HepG2 (cell line): ENCODE measurements around the gene MED12. TPM values are rescaled to one million over a fixed set of nuclear protein-coding genes. Genes with fewer than 3 reads are reported as not detected.

Experiments
- ARID2 ChIP-seq: sonication (generic); formaldehyde crosslinking; IDR thresholded peaks from 2 replicates; pipeline ENCODE4 v1.8.1; 2022; ENCODE audit warnings: mild to moderate bottlenecking, missing genetic modification reagents, borderline replicate concordance
- ATF7 ChIP-seq, 2 experiments: fragments of 450-650 bp in 1 of 2; sonication (generic) in 1 of 2; formaldehyde crosslinking in 1 of 2; IDR thresholded peaks; 2 replicates each; pipeline versions ENCODE4 v1.4.0 to v1.6.1; 2016 to 2020; ENCODE audit warnings: antibody characterized with exemption in 1 of 2, mild to moderate bottlenecking in 1 of 2, missing genetic modification reagents in 1 of 2
- BCL6 ChIP-seq: IDR thresholded peaks from 2 replicates; pipeline ENCODE4 v1.6.1; 2016; ENCODE audit warnings: missing genetic modification reagents, missing compliant biosample characterization
- FOXA1 ChIP-seq, 2 experiments: fragments of 450-650 bp in 1 of 2; sonication (generic) in 1 of 2; formaldehyde crosslinking in 1 of 2; IDR thresholded peaks; 2 replicates each; pipeline versions ENCODE4 v1.4.0 to v1.6.1; 2016 to 2020; ENCODE audit warnings: missing genetic modification reagents in 1 of 2
- HES4 ChIP-seq: sonication (generic); formaldehyde crosslinking; IDR thresholded peaks from 2 replicates; pipeline ENCODE4 v1.9.0; 2021; ENCODE audit warnings: mild to moderate bottlenecking, missing genetic modification reagents, borderline replicate concordance
- HNRNPLL ChIP-seq: fragments of 200-400 bp; formaldehyde crosslinking; IDR thresholded peaks from 2 replicates; pipeline ENCODE4 v1.6.1; 2017; ENCODE audit warnings: mild to moderate bottlenecking, low read depth, low read length; ENCODE audit not compliant: poor library complexity, severe bottlenecking
- JUND ChIP-seq: sonication (generic); formaldehyde crosslinking; IDR thresholded peaks from 2 replicates; pipeline ENCODE4 v1.8.0; 2022; ENCODE audit warnings: mild to moderate bottlenecking, missing genetic modification reagents
- MATR3 ChIP-seq: sonication (generic); formaldehyde crosslinking; IDR thresholded peaks from 2 replicates; pipeline ENCODE4 v1.4.0; 2020; ENCODE audit warnings: missing genetic modification reagents
- NAIF1 ChIP-seq: sonication (generic); formaldehyde crosslinking; IDR thresholded peaks from 2 replicates; pipeline ENCODE4 v1.5.0; 2020; ENCODE audit warnings: mild to moderate bottlenecking, missing genetic modification reagents, borderline replicate concordance
- RAD21 ChIP-seq: fragments of 450-650 bp; formaldehyde crosslinking; IDR thresholded peaks from 2 replicates; pipeline ENCODE4 v1.5.0; 2020; ENCODE audit warnings: mild to moderate bottlenecking
- SALL1 ChIP-seq: sonication (generic); formaldehyde crosslinking; IDR thresholded peaks from 2 replicates; pipeline ENCODE4 v1.8.0; 2022; ENCODE audit warnings: mild to moderate bottlenecking, missing genetic modification reagents
- SMAD3 ChIP-seq: sonication (generic); formaldehyde crosslinking; IDR thresholded peaks from 2 replicates; pipeline ENCODE4 v1.4.0; 2020; ENCODE audit warnings: missing genetic modification reagents
- TCF7L2 ChIP-seq: IDR thresholded peaks from 2 replicates; pipeline ENCODE4 v1.6.1; 2011; ENCODE audit warnings: mild to moderate bottlenecking, low read depth, low read length, moderate library complexity
- ZNF564 ChIP-seq: sonication (generic); formaldehyde crosslinking; IDR thresholded peaks from 2 replicates; pipeline ENCODE4 v1.8.1; 2023; ENCODE audit warnings: mild to moderate bottlenecking, missing genetic modification reagents
- ZNF766 ChIP-seq: sonication (generic); formaldehyde crosslinking; IDR thresholded peaks from 2 replicates; pipeline ENCODE4 v1.5.0; 2020; ENCODE audit warnings: missing genetic modification reagents, borderline replicate concordance
- ZSCAN12 ChIP-seq: sonication (generic); formaldehyde crosslinking; IDR thresholded peaks from 2 replicates; pipeline ENCODE4 v1.9.0; 2021; ENCODE audit warnings: mild to moderate bottlenecking, missing genetic modification reagents
- ZSCAN29 ChIP-seq: sonication (generic); formaldehyde crosslinking; conservative IDR thresholded peaks from 2 replicates; pipeline ENCODE4 v1.4.0; 2020; ENCODE audit warnings: mild to moderate bottlenecking, missing genetic modification reagents
- polyA plus RNA-seq, 8 experiments: library from polyadenylated mRNA; depleted of rRNA in 3 of 8; stranded (reverse) in 7 of 8; unstranded in 1 of 8; fragments of >200 nt; fragmentation: Illumina TruSeq in 4 of 8; extraction: Trizol in 4 of 8; gene quantifications; 2 replicates each; pipeline versions ENCODE4 v1.2.1 to v1.2.3, GENCODE V29; 2011 to 2016; ENCODE audit warnings: low read depth in 4 of 8, missing spikeins in 1 of 8, mixed read lengths in 1 of 8; ENCODE audit not compliant: insufficient read depth in 1 of 8
- total RNA-seq, 5 experiments: library from RNA; depleted of rRNA; stranded (reverse); fragments of >200 nt; fragmentation: Illumina TruSeq; extraction: Trizol; gene quantifications; 2 replicates each; pipeline ENCODE4 v1.2.3, GENCODE V29; 2016; ENCODE audit warnings: low read depth in 1 of 5
- TF ChIP-seq, protein P1 (sequence below): sonication (generic); formaldehyde crosslinking; IDR thresholded peaks from 2 replicates; pipeline ENCODE4 v1.4.0; 2020; ENCODE audit warnings: missing genetic modification reagents
- TF ChIP-seq, protein P2 (sequence below): sonication (generic); formaldehyde crosslinking; IDR thresholded peaks from 2 replicates; pipeline ENCODE4 v1.4.0; 2020; ENCODE audit warnings: missing genetic modification reagents
- TF ChIP-seq, protein P3 (sequence below): sonication (generic); formaldehyde crosslinking; IDR thresholded peaks from 2 replicates; pipeline ENCODE4 v1.5.1; 2020; ENCODE audit warnings: mild to moderate bottlenecking, missing genetic modification reagents, moderate library complexity

MED12 gene
- total and polyA plus RNA-seq, 2 of the 13 experiments (the other 11 are each of a cell fraction or from before 2014, with no cell fraction given): 9.4 to 15.0 TPM

DNA sequence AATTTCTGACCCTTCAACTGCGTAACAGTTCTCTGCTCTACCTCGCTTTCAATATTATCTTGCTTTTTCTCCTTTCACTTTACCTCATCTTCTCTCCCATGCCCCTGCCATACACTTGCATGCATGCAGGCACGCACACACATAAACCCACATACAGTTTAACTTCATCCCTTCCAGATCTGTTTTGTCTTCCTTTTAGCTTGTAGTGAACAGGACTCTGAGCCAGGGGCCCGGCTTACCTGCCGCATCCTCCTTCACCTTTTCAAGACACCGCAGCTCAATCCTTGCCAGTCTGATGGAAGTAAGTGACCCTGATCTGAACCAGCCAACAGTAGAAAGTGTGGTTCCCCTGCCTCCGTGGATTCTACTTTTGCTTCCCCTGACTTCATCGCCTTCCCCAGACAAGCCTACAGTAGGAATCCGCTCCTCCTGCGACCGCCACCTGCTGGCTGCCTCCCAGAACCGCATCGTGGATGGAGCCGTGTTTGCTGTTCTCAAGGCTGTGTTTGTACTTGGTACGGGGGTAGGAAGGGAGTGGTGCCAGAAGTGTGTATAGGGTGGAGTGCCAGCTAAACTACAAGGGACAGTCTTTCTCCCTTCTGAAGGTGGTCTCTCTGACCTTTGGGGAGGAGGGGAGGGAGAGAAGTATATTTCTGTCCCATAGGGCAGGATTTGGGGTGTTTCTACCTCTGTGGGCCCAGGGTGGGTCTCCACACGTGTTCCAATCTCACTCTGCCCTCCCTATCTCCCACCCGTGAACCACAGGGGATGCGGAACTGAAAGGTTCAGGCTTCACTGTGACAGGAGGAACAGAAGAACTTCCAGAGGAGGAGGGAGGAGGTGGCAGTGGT is 10.7 kb downstream of the MED12 start (continued):
- TF ChIP-seq ATF7 (IDR thresholded peaks at IDR 0.05): no peak
- no peak for TF ChIP-seq ATF7 (CRISPR knock-in tag; IDR thresholded peaks at IDR 0.05)
- TF ChIP-seq HNRNPLL: no peak
- no peak for TF ChIP-seq FOXA1 (IDR thresholded peaks at IDR 0.05)
- 0 out of 2 replicates have a peak, but pooled peaks have one; percentile 26 for TF ChIP-seq FOXA1 (CRISPR knock-in tag; IDR thresholded peaks at IDR 0.05)
- peak; percentile 53; the same call in 1 of the 2 replicates for TF ChIP-seq SALL1 (CRISPR knock-in tag)
- no peak for TF ChIP-seq ZNF766 (CRISPR knock-in tag)
- TF ChIP-seq BCL6 (CRISPR knock-in tag): no peak
- no peak for TF ChIP-seq NAIF1 (CRISPR knock-in tag)
- TF ChIP-seq SMAD3 (CRISPR knock-in tag): no peak
- TF ChIP-seq, protein P1, sequence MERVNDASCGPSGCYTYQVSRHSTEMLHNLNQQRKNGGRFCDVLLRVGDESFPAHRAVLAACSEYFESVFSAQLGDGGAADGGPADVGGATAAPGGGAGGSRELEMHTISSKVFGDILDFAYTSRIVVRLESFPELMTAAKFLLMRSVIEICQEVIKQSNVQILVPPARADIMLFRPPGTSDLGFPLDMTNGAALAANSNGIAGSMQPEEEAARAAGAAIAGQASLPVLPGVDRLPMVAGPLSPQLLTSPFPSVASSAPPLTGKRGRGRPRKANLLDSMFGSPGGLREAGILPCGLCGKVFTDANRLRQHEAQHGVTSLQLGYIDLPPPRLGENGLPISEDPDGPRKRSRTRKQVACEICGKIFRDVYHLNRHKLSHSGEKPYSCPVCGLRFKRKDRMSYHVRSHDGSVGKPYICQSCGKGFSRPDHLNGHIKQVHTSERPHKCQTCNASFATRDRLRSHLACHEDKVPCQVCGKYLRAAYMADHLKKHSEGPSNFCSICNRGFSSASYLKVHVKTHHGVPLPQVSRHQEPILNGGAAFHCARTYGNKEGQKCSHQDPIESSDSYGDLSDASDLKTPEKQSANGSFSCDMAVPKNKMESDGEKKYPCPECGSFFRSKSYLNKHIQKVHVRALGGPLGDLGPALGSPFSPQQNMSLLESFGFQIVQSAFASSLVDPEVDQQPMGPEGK (CRISPR knock-in tag): peak; percentile 60; the same call in 1 of the 2 replicates
- TF ChIP-seq ZNF564: no peak
- TF ChIP-seq, protein P2, sequence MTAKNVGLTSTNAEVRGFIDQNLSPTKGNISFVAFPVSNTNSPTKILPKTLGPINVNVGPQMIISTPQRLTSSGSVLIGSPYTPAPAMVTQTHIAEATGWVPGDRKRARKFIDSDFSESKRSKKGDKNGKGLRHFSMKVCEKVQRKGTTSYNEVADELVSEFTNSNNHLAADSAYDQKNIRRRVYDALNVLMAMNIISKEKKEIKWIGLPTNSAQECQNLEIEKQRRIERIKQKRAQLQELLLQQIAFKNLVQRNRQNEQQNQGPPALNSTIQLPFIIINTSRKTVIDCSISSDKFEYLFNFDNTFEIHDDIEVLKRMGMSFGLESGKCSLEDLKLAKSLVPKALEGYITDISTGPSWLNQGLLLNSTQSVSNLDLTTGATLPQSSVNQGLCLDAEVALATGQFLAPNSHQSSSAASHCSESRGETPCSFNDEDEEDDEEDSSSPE (CRISPR knock-in tag): no peak
- TF ChIP-seq MATR3 (CRISPR knock-in tag): no peak
- TF ChIP-seq ZSCAN12 (CRISPR knock-in tag): no peak
- no peak for TF ChIP-seq ZSCAN29 (CRISPR knock-in tag)
- no peak for TF ChIP-seq TCF7L2
- no peak for TF ChIP-seq HES4 (CRISPR knock-in tag)
- TF ChIP-seq, protein P3, sequence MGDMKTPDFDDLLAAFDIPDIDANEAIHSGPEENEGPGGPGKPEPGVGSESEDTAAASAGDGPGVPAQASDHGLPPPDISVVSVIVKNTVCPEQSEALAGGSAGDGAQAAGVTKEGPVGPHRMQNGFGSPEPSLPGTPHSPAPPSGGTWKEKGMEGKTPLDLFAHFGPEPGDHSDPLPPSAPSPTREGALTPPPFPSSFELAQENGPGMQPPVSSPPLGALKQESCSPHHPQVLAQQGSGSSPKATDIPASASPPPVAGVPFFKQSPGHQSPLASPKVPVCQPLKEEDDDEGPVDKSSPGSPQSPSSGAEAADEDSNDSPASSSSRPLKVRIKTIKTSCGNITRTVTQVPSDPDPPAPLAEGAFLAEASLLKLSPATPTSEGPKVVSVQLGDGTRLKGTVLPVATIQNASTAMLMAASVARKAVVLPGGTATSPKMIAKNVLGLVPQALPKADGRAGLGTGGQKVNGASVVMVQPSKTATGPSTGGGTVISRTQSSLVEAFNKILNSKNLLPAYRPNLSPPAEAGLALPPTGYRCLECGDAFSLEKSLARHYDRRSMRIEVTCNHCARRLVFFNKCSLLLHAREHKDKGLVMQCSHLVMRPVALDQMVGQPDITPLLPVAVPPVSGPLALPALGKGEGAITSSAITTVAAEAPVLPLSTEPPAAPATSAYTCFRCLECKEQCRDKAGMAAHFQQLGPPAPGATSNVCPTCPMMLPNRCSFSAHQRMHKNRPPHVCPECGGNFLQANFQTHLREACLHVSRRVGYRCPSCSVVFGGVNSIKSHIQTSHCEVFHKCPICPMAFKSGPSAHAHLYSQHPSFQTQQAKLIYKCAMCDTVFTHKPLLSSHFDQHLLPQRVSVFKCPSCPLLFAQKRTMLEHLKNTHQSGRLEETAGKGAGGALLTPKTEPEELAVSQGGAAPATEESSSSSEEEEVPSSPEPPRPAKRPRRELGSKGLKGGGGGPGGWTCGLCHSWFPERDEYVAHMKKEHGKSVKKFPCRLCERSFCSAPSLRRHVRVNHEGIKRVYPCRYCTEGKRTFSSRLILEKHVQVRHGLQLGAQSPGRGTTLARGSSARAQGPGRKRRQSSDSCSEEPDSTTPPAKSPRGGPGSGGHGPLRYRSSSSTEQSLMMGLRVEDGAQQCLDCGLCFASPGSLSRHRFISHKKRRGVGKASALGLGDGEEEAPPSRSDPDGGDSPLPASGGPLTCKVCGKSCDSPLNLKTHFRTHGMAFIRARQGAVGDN: peak; percentile 27; the same call in 1 of the 2 replicates
- TF ChIP-seq JUND (CRISPR knock-in tag): no peak
- peak; percentile 59; the same call in 1 of the 2 replicates for TF ChIP-seq RAD21
- no peak for TF ChIP-seq ARID2 (CRISPR knock-in tag)
